Stimulated activated effector memory CD8-positive, alpha-beta T cell treated with anti-CD3 and anti-CD28 coated beads, Interleukin-12 subunit alpha, Interleukin-12 subunit beta, amount 100 ng/mL, for 72 hours (primary cell): ENCODE results near the gene MSX2.

Experiments
- ATAC-seq: fragments of 150-1000 bp; cut with Tn5 transposase; 2 replicates; pipeline ENCODE4 v1.10.0; 2021
- DNase-seq, 2 donors: peaks; one replicate each; pipeline ENCODE4 v3.0.0; 2021 to 2022; ENCODE audit warnings: low spot score in 2 of 2
- H3K27ac Mint-ChIP-seq: one replicate; pipeline ENCODE4 v1.8.0; 2022; ENCODE audit warnings: mild to moderate bottlenecking, mixed read lengths
- H3K36me3 Mint-ChIP-seq: one replicate; pipeline ENCODE4 v1.8.0; 2022; ENCODE audit warnings: mild to moderate bottlenecking, mixed read lengths
- H3K4me1 Mint-ChIP-seq: one replicate; pipeline ENCODE4 v1.8.0; 2022; ENCODE audit warnings: mixed read lengths
- H3K4me3 Mint-ChIP-seq: one replicate; pipeline ENCODE4 v1.8.0; 2022; ENCODE audit warnings: mild to moderate bottlenecking, mixed read lengths
- H3K9me3 Mint-ChIP-seq: one replicate; pipeline ENCODE4 v1.8.0; 2022; ENCODE audit warnings: mixed read lengths

Gene MSX2

DNA sequence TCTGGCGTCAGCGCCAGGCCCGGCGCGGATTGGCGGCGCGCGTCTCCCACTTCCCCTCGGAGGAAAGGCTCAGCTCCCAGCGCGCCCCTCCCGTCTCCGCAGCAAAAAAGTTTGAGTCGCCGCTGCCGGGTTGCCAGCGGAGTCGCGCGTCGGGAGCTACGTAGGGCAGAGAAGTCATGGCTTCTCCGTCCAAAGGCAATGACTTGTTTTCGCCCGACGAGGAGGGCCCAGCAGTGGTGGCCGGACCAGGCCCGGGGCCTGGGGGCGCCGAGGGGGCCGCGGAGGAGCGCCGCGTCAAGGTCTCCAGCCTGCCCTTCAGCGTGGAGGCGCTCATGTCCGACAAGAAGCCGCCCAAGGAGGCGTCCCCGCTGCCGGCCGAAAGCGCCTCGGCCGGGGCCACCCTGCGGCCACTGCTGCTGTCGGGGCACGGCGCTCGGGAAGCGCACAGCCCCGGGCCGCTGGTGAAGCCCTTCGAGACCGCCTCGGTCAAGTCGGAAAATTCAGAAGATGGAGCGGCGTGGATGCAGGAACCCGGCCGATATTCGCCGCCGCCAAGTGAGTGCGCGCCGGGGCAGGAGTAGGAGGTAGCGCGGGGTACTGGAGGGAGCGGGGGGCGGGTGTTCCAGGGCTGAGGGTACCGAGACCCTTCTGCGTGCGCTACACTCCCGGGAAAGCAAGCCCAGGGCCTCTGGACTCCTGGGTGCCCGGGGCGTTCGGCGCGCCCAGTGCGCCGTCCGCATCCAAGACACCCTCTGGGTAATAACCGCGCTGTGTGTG, at the start of gene MSX2:
MSX2 (plus strand) TSS at position 99 of the 777 bp plus-strand sequence; CDS start at position 177, 78 bp downstream.
- H3K27ac Mint-ChIP-seq, result no peak within 1 kb of the TSS
- peaks cover 3% of the 10 kb centered on the region for H3K9me3 Mint-ChIP-seq
- ATAC-seq, result no peak
- peaks cover 5% of the 10 kb centered on the region for H3K4me1 Mint-ChIP-seq
- peak within 1 kb of the TSS; percentile 23 for H3K4me3 Mint-ChIP-seq
- no peak for DNase-seq
- no peaks in the 10 kb centered on the region for H3K36me3 Mint-ChIP-seq

DNA sequence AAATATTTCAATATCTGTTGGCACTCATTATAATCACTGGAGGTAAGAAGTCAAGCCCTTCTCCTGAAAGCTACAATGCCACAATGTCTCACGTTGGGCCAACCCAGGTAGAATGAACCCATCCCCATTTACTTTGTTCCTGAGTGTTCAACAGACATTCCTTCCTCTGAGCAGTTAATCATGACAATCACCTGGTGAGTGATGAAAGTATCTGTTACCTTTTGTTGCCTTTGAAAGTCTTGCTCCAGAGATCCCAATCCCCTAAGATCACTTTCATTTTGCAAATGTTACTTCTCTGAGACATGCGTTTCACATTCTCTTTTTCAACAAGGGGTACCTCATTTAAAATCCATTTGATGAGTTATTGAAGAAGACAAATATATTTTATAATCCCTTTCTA, 49.3 kb upstream of the MSX2 start:
- no peak for DNase-seq
- no peak for ATAC-seq
- H3K4me1 Mint-ChIP-seq, result no peaks in the 10 kb centered on the region
- peaks cover 6% of the 10 kb centered on the region for H3K9me3 Mint-ChIP-seq
- H3K36me3 Mint-ChIP-seq, result no peaks in the 10 kb centered on the region
- H3K4me3 Mint-ChIP-seq, result no peak overlapping the region
- H3K27ac Mint-ChIP-seq, result no peak overlapping the region

DNA sequence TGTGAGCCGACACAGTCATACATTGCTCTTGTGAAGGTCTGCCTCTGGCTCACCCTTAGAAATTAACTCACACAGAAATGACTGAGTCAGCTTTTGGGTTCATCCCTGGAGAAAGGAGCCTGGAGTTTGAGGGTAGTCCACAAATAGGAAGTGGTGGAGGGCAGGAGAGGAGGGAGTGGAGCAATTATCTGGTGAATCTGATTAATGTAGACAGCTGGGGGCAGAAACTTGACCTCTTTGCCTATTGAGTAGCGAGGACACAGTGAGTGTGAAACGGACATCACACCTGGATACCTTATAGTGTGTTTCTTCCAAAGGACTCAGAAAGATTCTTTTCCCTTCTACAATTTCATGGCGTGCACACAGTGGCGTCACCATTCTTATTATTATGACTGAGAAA, 48.5 kb upstream of the MSX2 start:
- Mint-ChIP-seq H3K9me3 (peaks cover 4% of the 10 kb centered on the region), H3K4me3 (no peak overlapping the region), H3K27ac (no peak overlapping the region), H3K36me3 (no peaks in the 10 kb centered on the region), H3K4me1 (no peaks in the 10 kb centered on the region)
- no peak for DNase-seq
- ATAC-seq, result no peak

DNA sequence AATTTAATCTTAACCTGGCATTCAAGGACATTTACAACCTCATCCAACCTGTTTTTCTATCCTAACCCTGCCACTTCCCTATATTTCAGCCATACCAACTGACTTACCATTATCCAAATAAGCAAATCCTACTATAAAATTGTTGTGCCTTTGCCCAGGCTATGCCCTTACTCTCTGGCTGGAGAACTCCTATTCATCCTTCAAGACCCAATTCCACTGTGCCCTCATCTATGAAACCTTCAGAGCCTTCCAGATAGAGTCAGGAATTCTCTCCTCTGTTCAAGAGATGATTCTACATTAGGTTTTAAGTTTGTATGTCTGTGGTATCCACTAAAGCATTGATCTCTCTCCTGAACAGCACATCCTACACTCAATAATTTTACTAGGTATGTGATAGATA, 46.3 kb upstream of the MSX2 start:
- H3K27ac Mint-ChIP-seq, result no peak overlapping the region
- H3K4me1 Mint-ChIP-seq, result no peaks in the 10 kb centered on the region
- no peaks in the 10 kb centered on the region for H3K36me3 Mint-ChIP-seq
- ATAC-seq (no peak), DNase-seq (no peak)
- H3K9me3 Mint-ChIP-seq, result peaks cover 2% of the 10 kb centered on the region
- H3K4me3 Mint-ChIP-seq, result no peak overlapping the region

DNA sequence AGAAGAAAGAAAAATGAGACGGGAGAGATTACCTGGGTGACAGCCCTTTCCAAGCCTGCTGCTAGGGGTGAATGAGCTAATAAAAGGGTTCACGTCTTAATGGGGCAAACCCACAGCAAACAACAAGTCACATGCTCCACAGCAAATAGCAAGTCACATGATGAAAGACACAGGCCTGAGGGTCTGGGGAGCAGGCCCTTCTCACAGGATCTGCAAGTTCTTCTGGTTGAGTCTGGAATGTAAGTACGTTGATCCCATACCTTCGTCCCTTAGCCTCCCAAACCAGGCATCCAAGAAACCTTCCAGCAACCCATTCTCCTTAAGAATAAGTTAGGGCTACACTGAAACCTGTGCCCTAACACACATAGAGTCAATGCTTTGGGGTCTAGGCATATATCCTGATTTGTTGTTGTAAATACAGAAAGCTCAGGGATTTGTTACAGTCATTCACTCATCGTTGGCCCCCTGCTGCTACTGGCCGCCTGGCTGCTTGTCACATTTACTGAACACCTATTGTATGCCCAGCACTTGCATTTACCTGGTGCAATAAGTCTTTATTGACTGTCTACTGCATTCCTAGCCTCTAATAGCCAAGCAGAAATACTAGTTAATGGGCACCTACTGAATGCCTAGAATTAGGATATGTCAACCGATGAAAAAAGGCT, 43.3 kb upstream of the MSX2 start:
- DNase-seq (no peak), ATAC-seq (no peak)
- Mint-ChIP-seq H3K36me3 (no peaks in the 10 kb centered on the region), H3K27ac (no peak overlapping the region), H3K9me3 (peaks cover 2% of the 10 kb centered on the region), H3K4me1 (no peaks in the 10 kb centered on the region), H3K4me3 (no peak overlapping the region)

DNA sequence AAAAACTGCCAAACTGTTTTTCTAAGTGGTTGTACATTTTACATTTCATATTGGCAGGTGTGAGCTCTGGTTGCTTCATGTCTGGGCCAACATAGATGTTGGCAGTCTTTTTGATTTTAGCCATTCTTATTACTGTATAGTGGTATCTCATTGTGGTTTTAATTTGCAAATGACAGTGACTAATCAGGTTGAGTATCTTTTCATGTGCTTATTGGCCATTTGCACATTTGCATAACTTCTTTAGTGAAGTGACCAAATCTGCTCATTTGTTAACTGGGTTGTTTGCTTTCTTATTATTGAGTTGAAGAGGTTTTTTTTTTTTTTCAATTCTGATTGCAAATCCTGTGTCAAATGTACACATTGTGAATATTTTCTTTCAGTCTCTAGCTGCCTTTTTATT, 36.9 kb upstream of the MSX2 start:
- H3K9me3 Mint-ChIP-seq, result no peaks in the 10 kb centered on the region
- no peak overlapping the region for H3K4me3 Mint-ChIP-seq
- H3K4me1 Mint-ChIP-seq, result no peaks in the 10 kb centered on the region
- H3K27ac Mint-ChIP-seq, result no peak overlapping the region
- no peaks in the 10 kb centered on the region for H3K36me3 Mint-ChIP-seq
- no peak for DNase-seq
- ATAC-seq, result no peak

DNA sequence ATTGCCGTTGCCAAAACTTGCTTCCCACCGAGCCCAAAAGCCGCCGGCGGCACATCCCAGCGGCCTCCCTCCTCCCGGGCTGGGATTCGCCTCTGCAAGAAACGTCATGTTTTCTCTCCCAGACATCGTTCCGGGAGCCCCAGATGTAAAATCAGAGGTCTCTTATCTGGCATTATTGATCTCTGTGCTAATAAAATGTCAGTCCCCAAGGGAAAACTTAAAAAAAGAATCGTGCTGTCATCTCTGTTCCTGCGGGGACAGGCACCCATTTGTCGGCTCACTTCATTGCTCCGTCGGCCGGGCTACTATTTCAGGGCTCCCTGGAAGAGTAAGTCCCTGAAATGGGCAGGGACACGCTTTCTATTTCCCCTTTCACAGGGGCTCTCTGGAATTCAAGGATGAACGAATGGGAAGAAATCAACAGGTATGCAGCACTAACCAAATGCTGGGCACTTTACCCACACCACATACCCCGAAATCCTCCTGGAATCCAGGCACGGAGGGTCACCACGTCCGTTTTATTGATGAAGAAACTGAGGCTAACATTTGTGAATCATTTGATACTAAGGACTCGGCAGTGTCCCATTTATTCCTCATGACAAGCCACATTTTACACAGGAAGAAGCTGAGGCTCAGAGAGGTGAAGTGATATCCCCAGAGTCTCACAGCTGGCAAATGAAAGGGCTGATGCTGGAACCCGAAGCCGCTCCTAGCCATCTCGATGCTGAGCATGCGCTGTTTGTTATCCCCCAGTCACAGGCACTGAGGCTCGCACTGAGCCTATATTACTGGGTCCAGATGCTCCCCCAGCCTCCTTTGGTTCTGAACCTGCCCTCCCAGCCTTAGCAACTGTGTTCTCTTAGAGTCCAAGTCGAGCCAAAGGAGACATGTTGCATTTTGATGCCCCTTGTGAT, 35.7 kb upstream of the MSX2 start:
- Mint-ChIP-seq H3K4me3 (no peak overlapping the region), H3K9me3 (no peaks in the 10 kb centered on the region), H3K36me3 (no peaks in the 10 kb centered on the region), H3K4me1 (no peaks in the 10 kb centered on the region), H3K27ac (no peak overlapping the region)
- no peak for DNase-seq
- ATAC-seq, result no peak

DNA sequence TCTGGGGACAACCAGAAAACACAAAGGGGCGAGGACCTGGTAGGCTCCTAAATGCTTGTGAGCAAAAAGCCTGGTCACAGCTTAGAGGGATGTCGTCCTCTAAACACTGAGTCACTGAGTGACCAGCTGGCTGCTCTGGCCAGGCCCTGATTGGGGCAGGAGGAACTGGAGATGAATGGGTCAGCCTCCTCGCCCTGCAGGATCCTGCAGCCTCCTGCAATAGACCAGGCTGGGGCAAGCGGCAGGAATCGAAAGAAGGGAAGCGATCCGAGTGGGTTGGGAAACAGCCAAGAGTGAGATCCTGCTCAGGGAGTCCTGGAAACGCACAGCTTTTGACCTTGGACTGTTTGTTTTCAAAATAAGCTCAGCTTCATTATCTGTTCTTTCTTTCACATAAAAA, 34.1 kb upstream of the MSX2 start:
- no peak for ATAC-seq
- Mint-ChIP-seq H3K36me3 (no peaks in the 10 kb centered on the region), H3K27ac (no peak overlapping the region), H3K4me1 (no peaks in the 10 kb centered on the region), H3K9me3 (no peaks in the 10 kb centered on the region), H3K4me3 (no peak overlapping the region)
- no peak for DNase-seq

DNA sequence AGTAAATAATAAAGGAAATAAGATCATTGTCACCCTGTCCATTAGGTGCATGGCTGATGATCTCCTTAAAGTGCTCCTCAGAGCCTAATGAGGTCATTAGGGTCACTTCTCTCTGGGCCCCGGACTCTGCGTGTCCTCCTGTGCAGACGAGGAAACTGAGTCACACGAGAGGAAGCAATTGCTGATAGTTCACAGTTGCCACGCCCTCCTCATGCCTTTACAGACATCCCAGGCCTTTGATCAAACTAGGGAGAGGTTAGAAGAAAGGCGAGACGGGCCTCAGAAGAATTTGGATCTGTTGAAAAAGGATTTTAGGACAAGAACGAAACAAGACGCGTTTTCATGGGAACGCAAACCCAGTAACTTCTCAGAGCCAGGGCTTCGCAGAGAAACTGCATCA, 32.0 kb upstream of the MSX2 start:
- H3K4me3 Mint-ChIP-seq, result no peak overlapping the region
- DNase-seq (no peak), ATAC-seq (no peak)
- no peaks in the 10 kb centered on the region for H3K9me3 Mint-ChIP-seq
- H3K4me1 Mint-ChIP-seq, result no peaks in the 10 kb centered on the region
- H3K36me3 Mint-ChIP-seq, result no peaks in the 10 kb centered on the region
- H3K27ac Mint-ChIP-seq, result no peak overlapping the region

DNA sequence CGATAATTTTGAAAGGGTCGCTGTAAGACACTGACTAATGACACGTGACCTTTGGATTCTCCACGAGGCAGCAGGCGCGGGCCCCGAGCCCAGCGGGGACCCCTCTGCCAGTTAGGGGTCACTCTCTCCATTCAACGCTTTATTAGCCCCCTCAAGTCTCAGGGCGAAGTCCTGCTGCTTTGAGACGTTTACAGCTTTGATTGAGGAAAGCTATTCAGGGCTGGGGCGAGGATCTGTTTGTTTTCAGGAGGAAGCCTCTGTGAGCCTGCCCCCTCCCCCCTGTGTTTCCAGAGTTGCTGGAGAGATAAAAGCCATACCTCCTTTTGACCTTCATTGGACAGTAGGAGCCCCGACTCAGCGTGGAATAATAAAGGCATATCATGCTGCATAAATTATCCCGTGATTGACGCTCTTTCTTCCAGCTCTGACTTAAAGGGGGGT, 31.4 kb upstream of the MSX2 start:
- no peak overlapping the region for H3K27ac Mint-ChIP-seq
- no peaks in the 10 kb centered on the region for H3K4me1 Mint-ChIP-seq
- no peak for DNase-seq
- no peak for ATAC-seq
- no peaks in the 10 kb centered on the region for H3K9me3 Mint-ChIP-seq
- H3K4me3 Mint-ChIP-seq, result no peak overlapping the region
- no peaks in the 10 kb centered on the region for H3K36me3 Mint-ChIP-seq

DNA sequence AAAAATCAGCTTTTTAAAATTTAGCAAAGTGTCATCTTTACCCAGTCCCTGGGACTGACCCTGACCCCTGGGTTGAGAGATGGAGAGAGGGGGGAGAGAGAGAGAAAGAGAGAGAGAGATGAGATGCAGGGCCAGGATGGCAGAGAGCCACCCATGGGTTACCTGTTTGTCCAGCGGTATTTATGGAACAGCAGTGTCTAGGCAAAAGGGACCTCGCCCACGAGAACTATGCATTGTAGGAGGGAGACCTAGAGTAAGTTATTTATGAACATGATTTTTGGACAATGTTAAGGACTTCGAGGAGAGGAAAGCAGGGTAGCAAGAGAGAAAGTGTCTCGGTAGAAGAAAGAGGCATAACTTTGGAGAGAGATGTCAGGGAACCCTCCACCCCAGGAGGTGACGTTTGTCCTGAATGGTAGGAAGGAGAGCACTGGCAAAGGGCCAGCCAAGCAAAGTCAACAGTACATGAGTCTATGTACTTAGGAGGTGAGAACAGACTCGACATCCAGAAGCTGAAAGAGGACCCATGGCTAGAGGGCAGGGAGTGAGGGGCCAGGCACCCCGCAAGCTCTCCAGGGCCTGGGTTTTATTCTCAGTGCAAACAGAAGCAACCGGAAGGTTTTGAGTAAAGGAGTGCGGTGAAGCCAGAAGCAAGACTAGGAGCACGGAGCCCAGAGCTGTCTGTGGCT, 30.5 kb upstream of the MSX2 start:
- Mint-ChIP-seq H3K9me3 (no peaks in the 10 kb centered on the region), H3K27ac (no peak overlapping the region), H3K4me3 (no peak overlapping the region), H3K36me3 (no peaks in the 10 kb centered on the region), H3K4me1 (no peaks in the 10 kb centered on the region)
- no peak for ATAC-seq
- DNase-seq, result no peak

DNA sequence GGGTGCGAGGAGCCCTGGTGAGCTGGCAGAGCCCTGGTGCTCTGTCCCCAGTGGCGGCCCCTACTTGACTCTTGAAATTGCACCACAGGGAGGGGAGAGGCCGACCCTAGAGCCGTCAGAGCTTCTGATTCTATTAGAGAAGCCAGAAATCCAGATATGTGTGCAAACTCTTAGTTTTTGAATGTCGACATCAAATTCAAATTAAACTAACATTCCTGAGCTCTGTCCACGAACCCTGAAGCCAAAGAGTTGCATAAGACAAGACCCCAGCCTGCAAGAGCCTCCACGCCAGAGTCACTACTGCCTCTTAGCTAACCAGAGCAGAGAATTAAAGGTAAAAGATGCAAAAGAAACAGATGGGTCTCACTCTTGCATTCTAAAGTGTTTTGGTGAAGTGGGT, 29.8 kb upstream of the MSX2 start:
- H3K9me3 Mint-ChIP-seq, result no peaks in the 10 kb centered on the region
- H3K4me3 Mint-ChIP-seq, result no peak overlapping the region
- ATAC-seq (no peak), DNase-seq (no peak)
- H3K36me3 Mint-ChIP-seq, result no peaks in the 10 kb centered on the region
- no peaks in the 10 kb centered on the region for H3K4me1 Mint-ChIP-seq
- H3K27ac Mint-ChIP-seq, result no peak overlapping the region

DNA sequence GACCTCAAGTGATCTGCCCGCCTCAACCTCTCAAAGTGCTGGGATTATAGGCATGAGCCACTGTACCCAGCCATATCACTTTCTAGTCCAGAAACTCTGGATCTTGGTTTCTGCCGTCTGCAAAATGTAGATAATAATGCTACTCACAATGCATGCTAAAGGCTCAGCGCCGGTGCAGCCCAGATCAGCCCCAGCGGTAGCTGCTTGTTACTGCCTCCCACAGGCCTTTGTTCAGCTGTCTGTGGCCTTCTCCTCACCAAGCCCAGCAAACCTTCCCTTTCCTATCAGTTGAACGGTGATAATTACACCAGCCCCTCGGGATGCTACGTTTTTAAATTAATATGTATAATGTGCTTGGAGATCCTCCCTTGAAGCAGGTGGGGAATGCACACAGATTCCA, 26.2 kb upstream of the MSX2 start:
- no peaks in the 10 kb centered on the region for H3K4me1 Mint-ChIP-seq
- H3K9me3 Mint-ChIP-seq, result no peaks in the 10 kb centered on the region

DNA sequence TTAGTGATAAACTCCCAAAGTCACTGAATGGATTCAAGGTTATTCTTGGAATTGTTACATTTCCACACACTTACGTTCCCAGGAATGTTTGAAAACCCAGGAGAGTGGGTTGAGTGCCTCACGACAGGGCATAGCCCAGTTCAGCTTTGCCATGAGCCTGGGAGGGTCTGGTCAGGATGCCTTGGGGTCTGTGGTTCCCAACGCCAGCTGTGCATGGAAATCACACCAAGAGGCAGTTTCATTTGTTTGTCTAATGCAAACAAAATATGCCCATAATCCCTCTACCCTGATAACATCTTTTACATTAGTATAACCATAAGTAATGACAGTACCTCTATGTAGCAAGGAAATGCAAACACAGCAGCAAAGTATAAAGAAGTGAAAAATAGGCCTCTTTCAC, 25.3 kb upstream of the MSX2 start:
- no peak overlapping the region for H3K27ac Mint-ChIP-seq
- H3K4me3 Mint-ChIP-seq, result no peak overlapping the region
- no peaks in the 10 kb centered on the region for H3K9me3 Mint-ChIP-seq
- H3K36me3 Mint-ChIP-seq, result no peaks in the 10 kb centered on the region
- ATAC-seq (no peak), DNase-seq (no peak)
- H3K4me1 Mint-ChIP-seq, result no peaks in the 10 kb centered on the region

More for the DNA sequence above, 26.2 kb upstream of the MSX2 start:
- no peak overlapping the region for H3K4me3 Mint-ChIP-seq
- H3K27ac Mint-ChIP-seq, result no peak overlapping the region
- no peak for ATAC-seq
- no peak for DNase-seq
- H3K36me3 Mint-ChIP-seq, result no peaks in the 10 kb centered on the region

DNA sequence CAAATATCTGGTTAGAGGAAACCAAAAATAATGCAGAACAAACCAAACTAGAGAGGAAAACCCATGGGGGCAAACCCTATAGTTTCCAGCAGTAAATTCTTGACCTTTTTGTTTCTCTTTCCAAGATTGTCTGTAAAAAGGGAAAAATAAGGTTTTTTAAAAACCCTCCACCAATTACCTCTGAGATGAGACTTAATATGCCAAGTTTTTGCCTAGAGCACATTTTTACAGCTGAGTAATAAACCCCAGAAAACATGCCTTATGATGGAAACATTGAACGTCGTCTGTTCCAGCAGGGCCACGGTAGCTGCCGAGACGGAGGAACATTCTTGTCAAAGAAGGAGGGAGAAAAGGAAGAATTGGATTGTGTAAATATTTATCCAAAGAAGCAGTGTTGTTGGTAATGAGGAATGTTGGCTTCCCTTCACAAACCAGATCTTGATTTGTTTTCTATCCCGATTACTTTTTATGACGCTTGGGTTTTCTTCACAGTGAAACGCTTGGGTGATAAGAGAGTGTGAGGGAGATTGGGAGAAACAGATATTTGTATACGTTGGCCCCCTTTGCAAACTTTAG, 17.3 kb upstream of the MSX2 start:
- ATAC-seq (no peak), DNase-seq (no peak)
- peaks cover 4% of the 10 kb centered on the region for H3K9me3 Mint-ChIP-seq
- no peak overlapping the region for H3K27ac Mint-ChIP-seq
- no peaks in the 10 kb centered on the region for H3K4me1 Mint-ChIP-seq
- no peaks in the 10 kb centered on the region for H3K36me3 Mint-ChIP-seq
- H3K4me3 Mint-ChIP-seq, result no peak overlapping the region
